Measurements from ENCODE around the gene RRP15. TPM values are rescaled to one million over a fixed set of nuclear protein-coding genes. Genes with fewer than 3 reads are reported as not detected.

RRP15 gene
- polyA plus RNA-seq, 3 donors: 18.9 to 24.2 (median 22.9) TPM

- no peak for DNase-seq (ENCODE audit: extremely low read depth in 1 of 11, low read depth in 9 of 11, low spot score in 4 of 11)
These were observed 64.4 kb downstream of the RRP15 start for GRCh38 chr1:218349348-218350034.

GRCh38 chr1:218350035-218350525 is 65.0 kb downstream of the RRP15 start:
- DNase-seq (ENCODE audit: extremely low read depth in 1 of 11, low read depth in 9 of 11, low spot score in 4 of 11): no peak

- no peak for DNase-seq (ENCODE audit: extremely low read depth in 1 of 11, low read depth in 9 of 11, low spot score in 4 of 11)
These were observed 65.7 kb downstream of the RRP15 start for GRCh38 chr1:218350801-218351266.

GRCh38 chr1:218351391-218352074 is 66.4 kb downstream of the RRP15 start:
- no peak for DNase-seq (ENCODE audit: extremely low read depth in 1 of 11, low read depth in 9 of 11, low spot score in 4 of 11)

GRCh38 chr1:218352075-218352438 is 67.0 kb downstream of the RRP15 start:
- no peak for DNase-seq (ENCODE audit: extremely low read depth in 1 of 11, low read depth in 9 of 11, low spot score in 4 of 11)

GRCh38 chr1:218353656-218354055 is 68.6 kb downstream of the RRP15 start:
- DNase-seq (ENCODE audit: extremely low read depth in 1 of 11, low read depth in 9 of 11, low spot score in 4 of 11): no peak

GRCh38 chr1:218355278-218355677 is 70.2 kb downstream of the RRP15 start:
- DNase-seq (ENCODE audit: extremely low read depth in 1 of 11, low read depth in 9 of 11, low spot score in 4 of 11): no peak

GRCh38 chr1:218357211-218357892 is 72.3 kb downstream of the RRP15 start:
- DNase-seq (ENCODE audit: extremely low read depth in 1 of 11, low read depth in 9 of 11, low spot score in 4 of 11): no peak

GRCh38 chr1:218357893-218358232 is 72.8 kb downstream of the RRP15 start:
- no peak for DNase-seq (ENCODE audit: extremely low read depth in 1 of 11, low read depth in 9 of 11, low spot score in 4 of 11)

GRCh38 chr1:218361298-218362065 is 76.4 kb downstream of the RRP15 start:
- DNase-seq (ENCODE audit: extremely low read depth in 1 of 11, low read depth in 9 of 11, low spot score in 4 of 11): no peak

GRCh38 chr1:218362418-218363076 is 77.5 kb downstream of the RRP15 start:
- no peak for DNase-seq (ENCODE audit: extremely low read depth in 1 of 11, low read depth in 9 of 11, low spot score in 4 of 11)

GRCh38 chr1:218363141-218363540 is 78.0 kb downstream of the RRP15 start:
- DNase-seq (ENCODE audit: extremely low read depth in 1 of 11, low read depth in 9 of 11, low spot score in 4 of 11): no peak

GRCh38 chr1:218364028-218364710 is 79.1 kb downstream of the RRP15 start:
- no peak for DNase-seq (ENCODE audit: extremely low read depth in 1 of 11, low read depth in 9 of 11, low spot score in 4 of 11)

- no peak for DNase-seq (ENCODE audit: extremely low read depth in 1 of 11, low read depth in 9 of 11, low spot score in 4 of 11)
These were observed 80.3 kb downstream of the RRP15 start for GRCh38 chr1:218365226-218365999.

- DNase-seq (ENCODE audit: extremely low read depth in 1 of 11, low read depth in 9 of 11, low spot score in 4 of 11): no peak
These were observed 81.4 kb downstream of the RRP15 start for GRCh38 chr1:218366322-218367052.

GRCh38 chr1:218367118-218367517 is 82.0 kb downstream of the RRP15 start:
- no peak for DNase-seq (ENCODE audit: extremely low read depth in 1 of 11, low read depth in 9 of 11, low spot score in 4 of 11)

GRCh38 chr1:218368686-218369085 is 83.6 kb downstream of the RRP15 start:
- no peak for DNase-seq (ENCODE audit: extremely low read depth in 1 of 11, low read depth in 9 of 11, low spot score in 4 of 11)

Data from renal cortex interstitium (tissue), 11 donors.